PC-9 (cell line): ENCODE data around the gene SYT8.

Experiments
- EZH2 ChIP-seq: fragments of 200-600 bp; sonication (generic); IDR thresholded peaks from 2 replicates; pipeline ENCODE4 v1.8.0; 2017; ENCODE audit warnings: antibody characterized with exemption, low read depth
- TF ChIP-seq, protein P1 (sequence below): fragments of 200-600 bp; sonication (generic); conservative IDR thresholded peaks from 2 replicates; pipeline ENCODE4 v1.6.1; 2017; ENCODE audit warnings: mixed run types, antibody characterized with exemption, mild to moderate bottlenecking, moderate library complexity

DNA sequence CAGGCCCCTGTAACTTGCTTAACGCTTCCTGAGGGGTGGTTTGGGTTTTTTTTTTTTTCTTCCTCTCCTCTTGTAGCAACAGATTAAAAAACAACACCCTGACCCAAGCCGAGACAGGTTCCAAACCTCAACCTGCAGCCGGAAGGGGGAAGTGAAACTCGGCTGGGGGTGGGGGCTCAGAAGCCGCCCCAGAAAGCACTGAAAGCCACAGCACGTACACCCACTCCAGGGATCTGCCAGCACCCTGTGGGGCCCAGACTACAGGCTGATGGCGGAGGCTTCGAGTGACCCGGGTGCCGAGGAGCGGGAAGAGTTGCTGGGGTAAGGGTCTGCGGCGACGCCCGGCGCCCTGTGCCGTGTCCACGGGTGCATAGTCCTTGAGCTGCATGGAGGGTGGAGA, 18.1 kb downstream of the SYT8 start, which contains the start of gene LSP1:
- TF ChIP-seq, protein P1, sequence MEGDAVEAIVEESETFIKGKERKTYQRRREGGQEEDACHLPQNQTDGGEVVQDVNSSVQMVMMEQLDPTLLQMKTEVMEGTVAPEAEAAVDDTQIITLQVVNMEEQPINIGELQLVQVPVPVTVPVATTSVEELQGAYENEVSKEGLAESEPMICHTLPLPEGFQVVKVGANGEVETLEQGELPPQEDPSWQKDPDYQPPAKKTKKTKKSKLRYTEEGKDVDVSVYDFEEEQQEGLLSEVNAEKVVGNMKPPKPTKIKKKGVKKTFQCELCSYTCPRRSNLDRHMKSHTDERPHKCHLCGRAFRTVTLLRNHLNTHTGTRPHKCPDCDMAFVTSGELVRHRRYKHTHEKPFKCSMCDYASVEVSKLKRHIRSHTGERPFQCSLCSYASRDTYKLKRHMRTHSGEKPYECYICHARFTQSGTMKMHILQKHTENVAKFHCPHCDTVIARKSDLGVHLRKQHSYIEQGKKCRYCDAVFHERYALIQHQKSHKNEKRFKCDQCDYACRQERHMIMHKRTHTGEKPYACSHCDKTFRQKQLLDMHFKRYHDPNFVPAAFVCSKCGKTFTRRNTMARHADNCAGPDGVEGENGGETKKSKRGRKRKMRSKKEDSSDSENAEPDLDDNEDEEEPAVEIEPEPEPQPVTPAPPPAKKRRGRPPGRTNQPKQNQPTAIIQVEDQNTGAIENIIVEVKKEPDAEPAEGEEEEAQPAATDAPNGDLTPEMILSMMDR = no peak
- TF ChIP-seq EZH2 = no peak
